K562 (cell line): ENCODE measurements around the gene RPS6KA2. TPM values are rescaled to one million over a fixed set of nuclear protein-coding genes. Genes with fewer than 3 reads are reported as not detected.

ENCODE experiments used
- C11orf30 ChIP-seq: fragments of 450-650 bp; IDR thresholded peaks from 2 replicates; pipeline ENCODE4 v1.6.1; 2016; ENCODE audit warnings: low read depth, mild to moderate bottlenecking
- COPS2 ChIP-seq: fragments of 450-650 bp; conservative IDR thresholded peaks from 2 replicates; pipeline ENCODE4 v1.6.1; 2016; ENCODE audit warnings: mild to moderate bottlenecking, moderate library complexity
- MAFG ChIP-seq: fragments of 450-650 bp; conservative IDR thresholded peaks from 2 replicates; pipeline ENCODE4 v1.6.1; 2016; ENCODE audit warnings: missing genetic modification characterization, missing compliant biosample characterization
- RBM22 ChIP-seq: fragments of 200-400 bp; formaldehyde crosslinking; IDR thresholded peaks from 2 replicates; pipeline ENCODE4 v1.6.1; 2018; ENCODE audit warnings: low read length, low read depth; ENCODE audit not compliant: poor library complexity, severe bottlenecking
- RFX5 ChIP-seq: IDR thresholded peaks from 2 replicates; pipeline ENCODE4 v1.6.1; 2011; ENCODE audit warnings: low read depth, mild to moderate bottlenecking, improper control_type of control experiment, low read length
- SIRT6 ChIP-seq: IDR thresholded peaks from one replicate; pipeline ENCODE4 v1.6.1; 2012; ENCODE audit warnings: low read depth, mild to moderate bottlenecking, control low read depth, inconsistent platforms, low read length, moderate library complexity
- ZNF311 ChIP-seq: fragments of 250-450 bp; sonication (Bioruptor Pico); IDR thresholded peaks from 2 replicates; pipeline ENCODE4 v1.4.0; 2020; ENCODE audit warnings: mild to moderate bottlenecking, moderate library complexity
- ZNF316 ChIP-seq: fragments of 450-650 bp; IDR thresholded peaks from 2 replicates; pipeline ENCODE4 v1.6.1; 2016
- ZNF79 ChIP-seq: fragments of 250-450 bp; sonication (Bioruptor Pico); IDR thresholded peaks from 2 replicates; pipeline ENCODE4 v1.4.0; 2020; ENCODE audit warnings: low read depth, mild to moderate bottlenecking, moderate library complexity
- ZZZ3 ChIP-seq: fragments of 450-650 bp; IDR thresholded peaks from 2 replicates; pipeline ENCODE4 v1.6.1; 2016; ENCODE audit warnings: antibody characterized with exemption, mild to moderate bottlenecking, moderate library complexity
- polyA plus RNA-seq, 8 experiments: library from polyadenylated mRNA; depleted of rRNA in 4 of 8; stranded (reverse) in 5 of 8; unstranded in 3 of 8; fragments of >200 nt; fragmentation: Nextera tagmentation in 2 of 8; fragmentation: Illumina TruSeq in 1 of 8; extraction: Ambion mirVana in 2 of 8; extraction: Trizol in 1 of 8; gene quantifications; 2 replicates each; pipeline versions ENCODE4 v1.2.1 to v1.2.3, GENCODE V29; 2011 to 2014; ENCODE audit warnings: inconsistent platforms in 1 of 8, missing spikeins in 1 of 8
- total RNA-seq, 7 experiments: library from RNA; depleted of rRNA in 6 of 7; stranded (reverse); fragments of >200 nt in 6 of 7; fragmentation: Illumina TruSeq in 2 of 7; extraction: Trizol in 2 of 7; gene quantifications; 2 replicates each; pipeline versions ENCODE4 v1.2.1 to v1.2.3, GENCODE V29; 2011 to 2021; ENCODE audit warnings: low replicate concordance in 1 of 7
- TF ChIP-seq, protein P1 (sequence below): sonication (generic); formaldehyde crosslinking; IDR thresholded peaks from 2 replicates; pipeline ENCODE4 v1.5.0; 2020; ENCODE audit warnings: missing genetic modification reagents
- TF ChIP-seq, protein P2 (sequence below): fragments of 250-450 bp; sonication (Bioruptor Pico); IDR thresholded peaks from 2 replicates; pipeline ENCODE4 v1.8.0; 2021; ENCODE audit warnings: borderline replicate concordance, mild to moderate bottlenecking, moderate library complexity; ENCODE audit not compliant: poor library complexity, severe bottlenecking

Gene RPS6KA2
- total and polyA plus RNA-seq, 9 of the 15 experiments (the other 6 are each of a cell fraction or from before 2014, with no cell fraction given) = 0.29 to 1.00 (median 0.53) TPM

DNA sequence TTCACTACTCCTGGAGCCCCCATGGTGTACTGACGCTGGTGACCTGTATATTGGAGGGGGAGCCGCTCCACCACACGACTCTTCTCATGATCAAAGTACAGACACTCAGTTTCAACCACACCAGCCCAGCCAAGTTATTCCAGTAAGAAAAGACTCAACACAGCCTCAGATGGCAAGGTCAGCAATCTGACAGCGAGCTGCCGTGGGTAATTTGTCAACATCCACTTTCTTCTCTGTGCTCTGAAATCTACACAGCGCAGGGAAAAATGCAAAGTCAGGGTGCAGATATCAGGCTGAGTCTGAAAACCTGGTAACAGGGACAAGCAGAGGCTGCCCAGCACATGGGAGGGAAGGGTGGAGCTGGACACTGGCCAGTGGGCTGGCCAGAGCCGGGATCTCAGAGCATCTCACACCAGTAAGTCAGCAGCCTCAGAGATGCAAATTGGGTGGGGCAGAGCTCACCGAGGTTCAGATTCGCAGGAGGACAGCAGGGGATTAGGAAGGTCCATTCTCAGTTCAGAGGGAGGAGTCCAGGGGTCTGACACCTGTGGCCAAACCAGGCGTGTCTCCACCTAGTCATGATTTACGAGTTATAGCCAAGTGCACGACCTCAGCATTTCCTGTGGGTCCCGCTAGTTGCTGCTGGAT, 44.5 kb upstream of the RPS6KA2 start (continued):
- TF ChIP-seq, protein P1, sequence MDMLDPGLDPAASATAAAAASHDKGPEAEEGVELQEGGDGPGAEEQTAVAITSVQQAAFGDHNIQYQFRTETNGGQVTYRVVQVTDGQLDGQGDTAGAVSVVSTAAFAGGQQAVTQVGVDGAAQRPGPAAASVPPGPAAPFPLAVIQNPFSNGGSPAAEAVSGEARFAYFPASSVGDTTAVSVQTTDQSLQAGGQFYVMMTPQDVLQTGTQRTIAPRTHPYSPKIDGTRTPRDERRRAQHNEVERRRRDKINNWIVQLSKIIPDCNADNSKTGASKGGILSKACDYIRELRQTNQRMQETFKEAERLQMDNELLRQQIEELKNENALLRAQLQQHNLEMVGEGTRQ (CRISPR knock-in tag) = no peak
- peak; percentile 63; the same call in 1 of the 2 replicates for TF ChIP-seq MAFG (tag)
- peak; percentile 44; the same call in 1 of the 2 replicates for TF ChIP-seq C11orf30
- no peak for TF ChIP-seq SIRT6
- peak; percentile 48 for TF ChIP-seq ZNF316
- no peak for TF ChIP-seq COPS2
- TF ChIP-seq ZNF79 = no peak
- no peak for TF ChIP-seq ZNF311 (CRISPR knock-in tag)
- TF ChIP-seq RBM22 = no peak
- TF ChIP-seq ZZZ3 = no peak
- TF ChIP-seq, protein P2, sequence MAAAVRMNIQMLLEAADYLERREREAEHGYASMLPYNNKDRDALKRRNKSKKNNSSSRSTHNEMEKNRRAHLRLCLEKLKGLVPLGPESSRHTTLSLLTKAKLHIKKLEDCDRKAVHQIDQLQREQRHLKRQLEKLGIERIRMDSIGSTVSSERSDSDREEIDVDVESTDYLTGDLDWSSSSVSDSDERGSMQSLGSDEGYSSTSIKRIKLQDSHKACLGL (CRISPR knock-in tag) = no peak
- no peak for TF ChIP-seq RFX5
